Muscle of leg (tissue), 11 donors: Measurements from ENCODE around the gene MRPS34. TPM values are rescaled to one million over a fixed set of nuclear protein-coding genes. Genes with fewer than 3 reads are reported as not detected.
A peak's percentile ranks its signal among the peaks of the same experiment; 100 is the strongest.

Experiments
- DNase-seq: peaks from one replicate; pipeline ENCODE4 v3.0.0; 2013
- H3K27ac ChIP-seq: one replicate; pipeline ENCODE4 v1.5.1; 2013; ENCODE audit warnings: mild to moderate bottlenecking, low read length, control low read depth
- H3K27me3 ChIP-seq: one replicate; pipeline ENCODE4 v1.6.1; 2013; ENCODE audit warnings: low read length; ENCODE audit not compliant: control insufficient read depth, insufficient read depth
- H3K36me3 ChIP-seq: one replicate; pipeline ENCODE4 v1.6.1; 2013; ENCODE audit warnings: low read length; ENCODE audit not compliant: control insufficient read depth, insufficient read depth
- H3K4me1 ChIP-seq: one replicate; pipeline ENCODE4 v1.6.1; 2013; ENCODE audit warnings: low read length; ENCODE audit not compliant: control insufficient read depth, insufficient read depth
- H3K4me3 ChIP-seq: one replicate; pipeline ENCODE4 v1.5.1; 2013; ENCODE audit warnings: low read length, control low read depth
- H3K9me3 ChIP-seq: replicated peaks from 2 replicates; pipeline ENCODE4 v1.6.1; 2013; ENCODE audit warnings: low read depth, low read length; ENCODE audit not compliant: control insufficient read depth
- WGBS: methylation state at CpG from one replicate; pipeline ENCODE4 v1.1.5; 2013; ENCODE audit warnings: missing lambda C conversion rate; ENCODE audit not compliant: insufficient coverage; 5-methylcytosine and 5-hydroxymethylcytosine counted together
- polyA plus RNA-seq, 8 donors: library from polyadenylated mRNA; unstranded; fragments of 120-200 nt; gene quantifications; one replicate each; pipeline versions ENCODE4 v1.2.1 to v1.2.3, GENCODE V29; 2013; ENCODE audit warnings: inconsistent platforms in 1 of 8, low replicate concordance in 1 of 8; ENCODE audit not compliant: insufficient read length in 8 of 8, insufficient read depth in 1 of 8
- total RNA-seq: library from RNA; stranded (reverse); fragments of 120-200 nt; gene quantifications from one replicate; pipeline ENCODE4 v1.2.4, GENCODE V29; 2013

Gene MRPS34
- total and polyA plus RNA-seq, 9 donors = 44.7 to 57.8 (median 49.6) TPM

GRCh38 chr16:1790611-1791255, 17.8 kb upstream of the MRPS34 start:
- H3K36me3 ChIP-seq = peaks cover 58% of the 10 kb centered on the region
- peaks cover 12% of the 10 kb centered on the region for H3K4me1 ChIP-seq
- no peak overlapping the region for H3K4me3 ChIP-seq
- H3K9me3 ChIP-seq = no peaks in the 10 kb centered on the region
- 93% methylated on average over 38 of the region's 44 CpGs for WGBS
- H3K27me3 ChIP-seq = no peaks in the 10 kb centered on the region
- DNase-seq = no peak
- H3K27ac ChIP-seq = no peak overlapping the region

DNA sequence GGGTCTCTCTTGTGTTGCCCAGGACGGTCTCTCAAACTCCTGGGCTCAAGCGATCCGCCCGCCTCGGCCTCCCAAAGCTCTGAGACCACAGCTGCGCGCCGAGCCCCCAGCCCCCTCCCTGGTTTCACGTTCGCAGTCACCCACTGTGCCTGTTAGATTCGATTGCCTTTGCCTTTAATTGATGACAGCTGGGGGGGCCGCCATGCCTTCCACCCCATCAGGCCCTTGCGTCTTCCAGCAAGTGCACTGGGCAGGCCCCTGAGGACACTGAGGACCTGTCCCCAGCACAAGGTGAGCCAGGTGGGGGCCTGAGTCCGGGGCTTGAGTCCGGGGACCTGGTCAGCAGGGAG, 17.3 kb upstream of the MRPS34 start:
- 84% methylated on average over 13 of the region's 15 CpGs for WGBS
- peaks cover 63% of the 10 kb centered on the region for H3K36me3 ChIP-seq
- H3K9me3 ChIP-seq = no peaks in the 10 kb centered on the region
- H3K27me3 ChIP-seq = no peaks in the 10 kb centered on the region
- H3K27ac ChIP-seq = no peak overlapping the region
- peaks cover 12% of the 10 kb centered on the region for H3K4me1 ChIP-seq
- no peak overlapping the region for H3K4me3 ChIP-seq
- no peak for DNase-seq

DNA sequence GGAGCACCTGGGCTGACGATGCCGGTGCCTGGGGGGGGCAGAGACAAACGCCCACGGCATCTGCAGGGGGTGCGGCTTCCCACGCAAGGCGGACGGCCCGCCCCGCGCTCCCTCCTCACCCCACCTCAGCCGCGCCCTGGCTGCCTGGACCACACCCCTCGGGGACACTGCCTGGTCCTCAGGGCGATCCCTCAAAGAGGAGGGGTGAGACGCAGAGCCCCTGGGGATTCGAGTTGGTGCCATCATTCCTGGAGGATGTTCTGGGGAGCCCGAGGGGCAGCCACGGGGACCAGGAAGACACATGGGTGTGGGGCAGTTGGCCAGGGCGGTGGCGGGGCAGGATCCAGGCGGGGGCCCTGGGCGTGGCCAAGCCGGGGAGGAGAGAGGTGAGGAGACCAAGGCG, 16.7 kb upstream of the MRPS34 start:
- no peaks in the 10 kb centered on the region for H3K9me3 ChIP-seq
- H3K27ac ChIP-seq = no peak overlapping the region
- H3K4me3 ChIP-seq = no peak overlapping the region
- DNase-seq = no peak
- H3K36me3 ChIP-seq = peaks cover 66% of the 10 kb centered on the region
- H3K27me3 ChIP-seq = no peaks in the 10 kb centered on the region
- H3K4me1 ChIP-seq = peaks cover 10% of the 10 kb centered on the region
- WGBS = 93% methylated on average over 7 of the region's 25 CpGs

- H3K4me3 ChIP-seq = no peak overlapping the region
- H3K4me1 ChIP-seq = peaks cover 10% of the 10 kb centered on the region
- no peak overlapping the region for H3K27ac ChIP-seq
- peaks cover 66% of the 10 kb centered on the region for H3K36me3 ChIP-seq
- 45% methylated on average over 19 of the region's 19 CpGs for WGBS
- H3K27me3 ChIP-seq = no peaks in the 10 kb centered on the region
- DNase-seq = peak; percentile 16
- H3K9me3 ChIP-seq = no peaks in the 10 kb centered on the region
Measured at GRCh38 chr16:1788708-1789100, 15.8 kb upstream of the MRPS34 start.

- Histone ChIP-seq H3K9me3 (no peaks in the 10 kb centered on the region), H3K4me1 (peaks cover 10% of the 10 kb centered on the region), H3K27me3 (no peaks in the 10 kb centered on the region), H3K27ac (no peak overlapping the region), H3K4me3 (no peak overlapping the region), H3K36me3 (peaks cover 66% of the 10 kb centered on the region)
- 89% methylated on average over 21 of the region's 38 CpGs for WGBS
- DNase-seq = no peak
Measured at GRCh38 chr16:1788095-1788707, 15.3 kb upstream of the MRPS34 start.

GRCh38 chr16:1787322-1788094, 14.6 kb upstream of the MRPS34 start:
- Histone ChIP-seq H3K4me1 (peaks cover 7% of the 10 kb centered on the region), H3K27me3 (no peaks in the 10 kb centered on the region), H3K36me3 (peaks cover 63% of the 10 kb centered on the region), H3K9me3 (no peaks in the 10 kb centered on the region), H3K27ac (no peak overlapping the region), H3K4me3 (no peak overlapping the region)
- DNase-seq = no peak
- 91% methylated on average over 44 of the region's 44 CpGs for WGBS

DNA sequence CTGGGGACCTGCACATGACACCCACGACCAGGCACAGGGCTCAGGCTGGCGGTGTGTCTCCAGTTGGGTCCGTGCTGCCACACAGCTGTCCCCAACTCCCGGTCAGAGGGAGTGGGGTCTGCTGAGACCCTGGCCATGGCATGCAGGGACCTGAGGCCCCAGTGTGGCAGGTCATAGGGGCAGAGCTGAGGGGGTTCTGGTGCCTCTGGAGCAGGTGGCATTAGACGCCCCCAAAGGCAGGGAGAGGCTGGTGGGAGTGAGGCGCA, 14.1 kb upstream of the MRPS34 start:
- H3K9me3 ChIP-seq = no peaks in the 10 kb centered on the region
- no peak overlapping the region for H3K4me3 ChIP-seq
- 85% methylated on average over 6 of the region's 6 CpGs for WGBS
- H3K27ac ChIP-seq = no peak overlapping the region
- peaks cover 63% of the 10 kb centered on the region for H3K36me3 ChIP-seq
- no peak for DNase-seq
- peaks cover 7% of the 10 kb centered on the region for H3K4me1 ChIP-seq
- no peaks in the 10 kb centered on the region for H3K27me3 ChIP-seq

GRCh38 chr16:1786242-1787055, 13.5 kb upstream of the MRPS34 start:
- Histone ChIP-seq H3K4me1 (peaks cover 11% of the 10 kb centered on the region), H3K27me3 (no peaks in the 10 kb centered on the region), H3K27ac (no peak overlapping the region), H3K4me3 (no peak overlapping the region), H3K36me3 (peaks cover 60% of the 10 kb centered on the region), H3K9me3 (no peaks in the 10 kb centered on the region)
- WGBS = 87% methylated on average over 51 of the region's 51 CpGs
- no peak for DNase-seq

GRCh38 chr16:1785846-1786170, 12.9 kb upstream of the MRPS34 start:
- Histone ChIP-seq H3K27ac (no peak overlapping the region), H3K4me1 (peaks cover 17% of the 10 kb centered on the region), H3K36me3 (peaks cover 57% of the 10 kb centered on the region), H3K9me3 (no peaks in the 10 kb centered on the region), H3K4me3 (no peak overlapping the region), H3K27me3 (no peaks in the 10 kb centered on the region)
- 87% methylated on average over 14 of the region's 14 CpGs for WGBS
- DNase-seq = no peak
